Measurements from ENCODE around the gene PPP2R3A.

The PPP2R3A gene

DNA sequence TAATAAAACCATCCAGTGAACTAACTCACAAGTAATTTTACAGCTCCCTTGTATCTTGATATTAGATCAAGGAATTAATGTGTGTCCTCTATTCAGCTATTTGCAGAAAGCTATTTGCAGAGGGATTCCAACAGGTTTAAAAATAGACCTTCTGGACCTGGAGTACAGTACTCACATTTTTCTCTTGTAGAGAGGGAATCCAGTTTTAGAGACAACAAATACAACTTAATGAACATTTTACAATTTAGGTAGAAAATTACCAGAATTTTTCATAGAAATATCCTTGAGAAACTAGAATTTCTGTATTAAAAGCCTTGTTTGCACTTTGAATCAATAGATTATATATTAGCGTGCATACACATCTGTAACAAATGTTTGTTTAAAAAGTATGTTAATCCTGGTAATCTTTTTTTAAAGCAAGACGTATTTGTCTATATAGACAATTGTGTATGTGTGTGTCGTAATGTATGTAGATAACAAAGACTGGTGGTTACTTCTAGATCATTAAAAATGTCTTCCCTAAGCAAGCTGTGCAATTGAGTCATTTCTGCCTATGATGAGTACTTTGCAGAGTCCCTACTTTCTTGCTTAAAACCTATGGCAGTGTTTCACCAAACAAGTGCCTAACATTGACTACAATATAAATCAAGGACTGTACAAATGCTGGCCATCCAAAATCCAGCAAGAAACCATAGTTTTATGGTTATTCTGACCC, 57.9 kb downstream of the PPP2R3A start:
- Histone ChIP-seq H3K27me3 (ENCODE audit: control insufficient read depth in 1 of 2, insufficient read depth in 2 of 2, low read length in 2 of 2) (no peaks in the 10 kb centered on the region), H3K4me1 (ENCODE audit: control insufficient read depth, insufficient read depth, low read length) (peaks cover 13% of the 10 kb centered on the region), H3K36me3 (ENCODE audit: control insufficient read depth in 2 of 2, insufficient read depth in 2 of 2, low read length in 2 of 2) (peaks cover 7 to 10% of the 10 kb centered on the region in 2 donors), H3K4me3 (ENCODE audit: low read length in 2 of 2) (no peak overlapping the region), H3K9me3 (ENCODE audit: control insufficient read depth in 2 of 2, low read length in 2 of 2) (no peaks in the 10 kb centered on the region), H3K9ac (ENCODE audit: low read length in 2 of 2) (no peak overlapping the region), H3K27ac (ENCODE audit: low read length) (no peak overlapping the region)

DNA sequence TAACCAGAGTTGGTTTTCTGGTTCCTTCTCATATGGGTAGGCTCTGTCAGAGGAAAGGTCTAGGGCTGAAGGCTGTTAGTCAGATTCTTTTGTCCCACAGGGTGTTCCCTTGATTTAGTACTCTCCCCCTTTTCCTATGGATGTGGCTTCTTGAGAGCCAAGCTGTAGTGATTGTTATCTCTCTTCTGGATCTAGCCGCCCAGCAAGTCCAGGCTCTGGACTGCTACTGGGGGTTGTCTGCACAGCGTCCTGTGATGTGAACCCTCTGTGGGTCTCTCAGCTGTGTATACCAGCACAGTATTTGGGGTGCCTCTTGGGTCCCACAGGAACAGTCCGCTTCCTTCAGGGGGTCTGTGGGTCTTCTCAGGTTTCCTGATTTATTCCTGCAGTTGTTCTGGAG, 70.8 kb downstream of the PPP2R3A start:
- Histone ChIP-seq H3K4me1 (ENCODE audit: control insufficient read depth, insufficient read depth, low read length) (no peaks in the 10 kb centered on the region), H3K36me3 (ENCODE audit: control insufficient read depth in 2 of 2, insufficient read depth in 2 of 2, low read length in 2 of 2) (peaks cover 4 to 7% of the 10 kb centered on the region in 2 donors), H3K4me3 (ENCODE audit: low read length in 2 of 2) (no peak overlapping the region), H3K27ac (ENCODE audit: low read length) (no peak overlapping the region), H3K9ac (ENCODE audit: low read length in 2 of 2) (no peak overlapping the region), H3K9me3 (ENCODE audit: control insufficient read depth in 2 of 2, low read length in 2 of 2) (no peaks in the 10 kb centered on the region), H3K27me3 (ENCODE audit: control insufficient read depth in 1 of 2, insufficient read depth in 2 of 2, low read length in 2 of 2) (no peaks in the 10 kb centered on the region)

DNA sequence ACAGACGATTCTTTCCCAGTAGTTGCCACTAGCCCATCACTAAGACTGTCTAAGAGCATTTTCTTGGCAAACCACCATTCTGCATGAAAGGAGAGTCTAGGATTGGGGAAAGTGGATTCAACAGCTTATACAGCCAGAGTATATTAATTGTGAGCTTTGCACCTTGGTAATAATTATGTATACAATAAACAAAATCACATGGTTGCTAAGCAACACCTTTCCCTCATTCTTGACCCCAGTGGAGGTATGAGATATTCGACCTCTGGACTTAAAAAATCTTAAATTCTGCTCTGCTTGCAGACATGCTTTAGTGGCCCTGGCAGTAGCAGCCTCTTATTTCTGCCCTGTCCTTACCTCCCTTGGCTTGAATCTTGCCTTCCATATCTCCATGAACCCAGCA, 73.1 kb downstream of the PPP2R3A start:
- Histone ChIP-seq H3K4me3 (ENCODE audit: low read length in 2 of 2) (no peak overlapping the region), H3K27ac (ENCODE audit: low read length) (no peak overlapping the region), H3K27me3 (ENCODE audit: control insufficient read depth in 1 of 2, insufficient read depth in 2 of 2, low read length in 2 of 2) (no peaks in the 10 kb centered on the region), H3K9me3 (ENCODE audit: control insufficient read depth in 2 of 2, low read length in 2 of 2) (no peaks in the 10 kb centered on the region), H3K9ac (ENCODE audit: low read length in 2 of 2) (no peak overlapping the region), H3K4me1 (ENCODE audit: control insufficient read depth, insufficient read depth, low read length) (no peaks in the 10 kb centered on the region), H3K36me3 (ENCODE audit: control insufficient read depth in 2 of 2, insufficient read depth in 2 of 2, low read length in 2 of 2) (peaks cover 7 to 11% of the 10 kb centered on the region in 2 donors)

DNA sequence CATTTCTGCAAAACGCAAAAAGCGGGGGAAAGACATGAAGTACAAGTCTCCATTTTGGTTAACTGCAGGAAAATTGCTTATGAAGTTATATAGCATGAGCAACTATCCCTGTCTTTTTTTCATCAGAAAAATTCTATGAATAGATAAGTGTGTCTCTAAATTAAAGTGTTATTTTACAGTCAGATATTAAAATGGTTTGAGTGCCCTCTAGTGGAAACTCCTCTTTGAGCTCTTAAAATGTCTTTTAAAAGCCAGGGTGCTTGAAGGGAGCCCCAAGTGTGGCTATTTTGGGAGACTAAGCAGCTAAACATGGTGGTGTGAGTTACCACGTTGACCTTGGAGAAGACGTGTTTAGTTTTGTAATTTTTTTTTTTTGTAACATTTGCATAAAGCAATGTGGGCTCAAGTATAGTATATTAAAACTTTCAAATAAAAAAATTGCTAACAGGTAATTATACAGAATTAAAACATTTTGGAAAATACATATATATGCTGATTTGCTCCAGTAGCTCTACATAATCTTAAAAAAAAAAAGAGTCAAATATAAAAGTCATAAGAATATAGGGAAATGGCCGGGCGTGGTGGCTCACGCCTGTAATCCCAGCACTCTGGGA, 77.2 kb downstream of the PPP2R3A start:
- Histone ChIP-seq H3K4me1 (ENCODE audit: control insufficient read depth, insufficient read depth, low read length) (no peaks in the 10 kb centered on the region), H3K4me3 (ENCODE audit: low read length in 2 of 2) (no peak overlapping the region), H3K27me3 (ENCODE audit: control insufficient read depth in 1 of 2, insufficient read depth in 2 of 2, low read length in 2 of 2) (no peaks in the 10 kb centered on the region), H3K9me3 (ENCODE audit: control insufficient read depth in 2 of 2, low read length in 2 of 2) (no peaks in the 10 kb centered on the region), H3K27ac (ENCODE audit: low read length) (no peak overlapping the region), H3K36me3 (ENCODE audit: control insufficient read depth in 2 of 2, insufficient read depth in 2 of 2, low read length in 2 of 2) (peaks cover 26 to 27% of the 10 kb centered on the region in 2 donors), H3K9ac (ENCODE audit: low read length in 2 of 2) (no peak overlapping the region)

DNA sequence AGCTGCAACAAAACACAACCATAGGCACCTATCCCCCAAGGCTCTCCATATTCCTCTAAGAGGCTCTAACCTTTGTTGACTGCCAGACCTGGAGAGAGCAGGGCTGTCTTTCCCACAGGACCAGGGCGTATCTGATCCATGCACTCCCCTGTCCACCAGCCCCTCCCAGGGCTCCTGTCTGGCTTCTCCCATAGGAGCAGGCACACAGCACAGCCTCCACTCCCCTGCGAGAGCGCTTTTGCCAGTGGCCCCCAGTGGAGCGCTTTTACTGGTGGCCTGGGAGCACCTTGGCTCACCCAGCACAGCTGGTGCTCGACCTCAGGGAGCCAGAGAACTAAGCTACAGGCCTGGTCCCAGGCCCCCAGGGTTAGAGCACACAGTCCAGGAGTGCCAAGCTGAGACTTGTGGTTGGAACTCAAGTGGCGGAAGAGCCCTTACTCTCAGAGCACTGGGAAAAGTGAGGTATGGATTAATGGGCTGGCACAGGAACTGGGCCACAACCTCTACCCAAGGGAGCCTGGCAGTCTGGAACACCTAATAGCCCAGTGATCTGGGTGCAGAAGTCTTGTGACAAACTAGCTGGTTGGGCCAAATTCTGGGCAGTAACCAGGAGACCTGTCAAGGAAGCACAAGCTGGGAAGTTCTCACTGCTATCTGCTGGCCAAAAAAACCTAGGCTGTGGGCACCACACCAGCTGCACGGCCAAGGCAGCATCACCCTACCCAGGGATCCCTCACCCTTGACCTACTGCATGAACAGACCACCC, 79.6 kb downstream of the PPP2R3A start:
- no peak overlapping the region for H3K27ac ChIP-seq (ENCODE audit: low read length)
- no peaks in the 10 kb centered on the region for H3K27me3 ChIP-seq (ENCODE audit: control insufficient read depth in 1 of 2, insufficient read depth in 2 of 2, low read length in 2 of 2)
- H3K36me3 ChIP-seq (ENCODE audit: control insufficient read depth in 2 of 2, insufficient read depth in 2 of 2, low read length in 2 of 2) = peaks cover 29 to 34% of the 10 kb centered on the region in 2 donors
- H3K9me3 ChIP-seq (ENCODE audit: control insufficient read depth in 2 of 2, low read length in 2 of 2) = no peaks in the 10 kb centered on the region
- no peaks in the 10 kb centered on the region for H3K4me1 ChIP-seq (ENCODE audit: control insufficient read depth, insufficient read depth, low read length)
- H3K4me3 ChIP-seq (ENCODE audit: low read length in 2 of 2) = no peak overlapping the region
- H3K9ac ChIP-seq (ENCODE audit: low read length in 2 of 2) = no peak overlapping the region

DNA sequence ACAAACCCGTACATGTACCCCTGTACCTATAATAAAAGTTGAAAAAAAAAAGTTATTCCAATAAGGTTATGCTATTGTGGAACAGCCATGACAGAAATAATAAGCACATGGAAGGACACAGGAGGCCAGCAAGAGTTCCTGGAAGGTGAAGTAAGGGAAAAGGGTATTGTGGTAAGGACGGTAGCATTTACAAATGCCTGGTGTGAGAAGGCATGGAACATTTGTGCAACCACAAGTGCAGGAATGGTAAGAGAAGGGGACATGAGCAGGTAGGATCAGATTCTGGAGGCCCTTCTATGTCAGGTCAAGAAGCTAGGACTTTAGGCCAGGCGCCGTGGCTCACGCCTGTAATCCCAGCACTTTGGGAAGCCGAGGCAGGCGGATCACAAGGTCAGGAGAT, 82.5 kb downstream of the PPP2R3A start:
- Histone ChIP-seq H3K9me3 (ENCODE audit: control insufficient read depth in 2 of 2, low read length in 2 of 2) (no peaks in the 10 kb centered on the region), H3K4me3 (ENCODE audit: low read length in 2 of 2) (no peak overlapping the region), H3K36me3 (ENCODE audit: control insufficient read depth in 2 of 2, insufficient read depth in 2 of 2, low read length in 2 of 2) (peaks cover 34 to 35% of the 10 kb centered on the region in 2 donors), H3K27me3 (ENCODE audit: control insufficient read depth in 1 of 2, insufficient read depth in 2 of 2, low read length in 2 of 2) (no peaks in the 10 kb centered on the region), H3K9ac (ENCODE audit: low read length in 2 of 2) (no peak overlapping the region), H3K27ac (ENCODE audit: low read length) (no peak overlapping the region), H3K4me1 (ENCODE audit: control insufficient read depth, insufficient read depth, low read length) (no peaks in the 10 kb centered on the region)

DNA sequence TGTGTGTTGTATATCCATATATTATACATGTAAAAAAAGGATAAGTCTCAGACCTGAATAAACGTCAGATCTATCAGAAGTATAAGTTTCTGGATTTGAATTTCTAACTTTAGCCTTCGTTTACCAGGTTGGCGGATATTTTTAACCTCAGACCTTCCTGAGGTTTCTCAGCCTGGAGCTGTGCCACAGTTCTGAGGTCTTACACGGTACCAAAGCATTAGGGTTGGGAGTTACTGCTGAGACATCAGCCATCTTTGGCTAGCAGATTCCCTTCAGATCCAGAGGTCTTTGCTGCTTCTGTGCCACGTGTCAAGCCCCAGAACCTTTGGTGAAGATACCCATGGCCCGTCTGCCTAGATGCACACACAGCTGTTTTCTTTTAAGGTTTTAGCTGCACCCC, 84.7 kb downstream of the PPP2R3A start:
- Histone ChIP-seq H3K4me3 (ENCODE audit: low read length in 2 of 2) (no peak overlapping the region), H3K4me1 (ENCODE audit: control insufficient read depth, insufficient read depth, low read length) (no peaks in the 10 kb centered on the region), H3K36me3 (ENCODE audit: control insufficient read depth in 2 of 2, insufficient read depth in 2 of 2, low read length in 2 of 2) (peaks cover 25 to 31% of the 10 kb centered on the region in 2 donors), H3K27ac (ENCODE audit: low read length) (no peak overlapping the region), H3K9ac (ENCODE audit: low read length in 2 of 2) (no peak overlapping the region), H3K27me3 (ENCODE audit: control insufficient read depth in 1 of 2, insufficient read depth in 2 of 2, low read length in 2 of 2) (no peaks in the 10 kb centered on the region), H3K9me3 (ENCODE audit: control insufficient read depth in 2 of 2, low read length in 2 of 2) (no peaks in the 10 kb centered on the region)

DNA sequence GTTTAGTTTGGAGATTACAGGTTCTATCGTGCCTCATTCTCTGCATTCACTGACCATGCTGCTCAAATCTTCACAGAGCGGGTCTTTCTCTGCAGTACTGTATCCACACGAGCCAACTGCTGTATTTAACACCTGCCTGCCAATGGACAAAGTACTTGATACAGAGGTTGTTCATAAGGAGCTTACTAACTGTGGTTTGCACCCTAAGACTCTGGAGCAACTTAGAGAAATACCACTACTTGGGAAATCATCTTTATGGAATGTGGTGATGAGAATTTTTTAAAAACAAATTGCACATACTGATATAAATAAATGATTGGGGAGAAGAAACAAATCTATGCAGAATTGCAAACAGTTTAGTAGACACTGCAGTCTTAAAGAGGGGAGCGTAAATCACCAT, 90.0 kb downstream of the PPP2R3A start:
- H3K36me3 ChIP-seq (ENCODE audit: control insufficient read depth in 2 of 2, insufficient read depth in 2 of 2, low read length in 2 of 2) = peaks cover 10 to 30% of the 10 kb centered on the region in 2 donors
- H3K27me3 ChIP-seq (ENCODE audit: control insufficient read depth in 1 of 2, insufficient read depth in 2 of 2, low read length in 2 of 2) = no peaks in the 10 kb centered on the region
- no peaks in the 10 kb centered on the region for H3K9me3 ChIP-seq (ENCODE audit: control insufficient read depth in 2 of 2, low read length in 2 of 2)
- H3K4me3 ChIP-seq (ENCODE audit: low read length in 2 of 2) = no peak overlapping the region
- no peaks in the 10 kb centered on the region for H3K4me1 ChIP-seq (ENCODE audit: control insufficient read depth, insufficient read depth, low read length)
- no peak overlapping the region for H3K9ac ChIP-seq (ENCODE audit: low read length in 2 of 2)
- H3K27ac ChIP-seq (ENCODE audit: low read length) = no peak overlapping the region

DNA sequence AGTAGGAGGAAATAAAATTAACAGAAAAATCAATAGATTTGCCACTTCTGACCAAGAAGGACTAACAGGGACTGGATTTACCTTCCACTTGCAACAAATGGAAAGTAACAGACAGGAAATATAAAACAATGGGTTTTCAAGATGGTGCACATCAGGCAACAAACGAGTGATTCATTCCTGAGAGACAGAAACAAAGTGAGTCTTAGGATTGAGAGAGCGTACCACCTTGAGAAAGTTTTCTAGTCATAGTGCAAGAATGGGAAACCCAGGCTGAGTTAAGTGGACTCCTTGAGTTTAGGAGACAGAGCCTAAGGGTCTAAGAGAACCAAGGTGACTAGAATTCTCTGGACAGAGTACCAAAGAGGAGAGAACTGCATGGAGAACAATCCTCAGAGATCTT, 101.7 kb downstream of the PPP2R3A start:
- Histone ChIP-seq H3K4me1 (ENCODE audit: control insufficient read depth, insufficient read depth, low read length) (no peaks in the 10 kb centered on the region), H3K9ac (ENCODE audit: low read length in 2 of 2) (no peak overlapping the region), H3K4me3 (ENCODE audit: low read length in 2 of 2) (no peak overlapping the region), H3K9me3 (ENCODE audit: control insufficient read depth in 2 of 2, low read length in 2 of 2) (no peaks in the 10 kb centered on the region), H3K27ac (ENCODE audit: low read length) (no peak overlapping the region), H3K36me3 (ENCODE audit: control insufficient read depth in 2 of 2, insufficient read depth in 2 of 2, low read length in 2 of 2) (peaks cover 2 to 6% of the 10 kb centered on the region in 2 donors), H3K27me3 (ENCODE audit: control insufficient read depth in 1 of 2, insufficient read depth in 2 of 2, low read length in 2 of 2) (no peaks in the 10 kb centered on the region)

DNA sequence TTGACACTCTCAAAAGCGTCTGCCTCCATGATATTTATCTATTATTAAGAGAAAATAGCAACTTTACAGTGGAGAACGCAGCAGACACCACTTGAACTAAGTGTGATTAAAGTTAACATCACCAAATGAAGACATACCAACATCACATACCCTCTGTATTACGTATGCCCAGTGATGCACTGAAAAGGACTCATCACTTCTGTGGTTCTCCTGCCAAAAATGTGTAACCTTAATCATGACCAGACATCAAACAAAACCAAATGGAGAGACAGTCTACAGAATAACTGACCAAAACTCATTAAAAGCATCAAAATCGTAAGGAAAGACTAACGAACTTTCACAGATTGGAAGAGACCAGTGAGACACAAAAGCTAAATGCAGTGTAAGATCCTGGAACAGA, 103.2 kb downstream of the PPP2R3A start:
- Histone ChIP-seq H3K4me1 (ENCODE audit: control insufficient read depth, insufficient read depth, low read length) (no peaks in the 10 kb centered on the region), H3K36me3 (ENCODE audit: control insufficient read depth in 2 of 2, insufficient read depth in 2 of 2, low read length in 2 of 2) (peaks cover 2 to 6% of the 10 kb centered on the region in 2 donors), H3K9me3 (ENCODE audit: control insufficient read depth in 2 of 2, low read length in 2 of 2) (no peaks in the 10 kb centered on the region), H3K4me3 (ENCODE audit: low read length in 2 of 2) (no peak overlapping the region), H3K27me3 (ENCODE audit: control insufficient read depth in 1 of 2, insufficient read depth in 2 of 2, low read length in 2 of 2) (no peaks in the 10 kb centered on the region), H3K9ac (ENCODE audit: low read length in 2 of 2) (no peak overlapping the region), H3K27ac (ENCODE audit: low read length) (no peak overlapping the region)
